A673 (cell line): ENCODE measurements around the gene RAB28.

Source experiments
- EZH2 ChIP-seq: fragments of 200-600 bp; sonication (generic); IDR thresholded peaks from 2 replicates; pipeline ENCODE4 v1.6.1; 2017; ENCODE audit warnings: borderline replicate concordance, low read depth, mild to moderate bottlenecking, mixed read lengths, antibody characterized with exemption, low read length; ENCODE audit not compliant: poor library complexity, severe bottlenecking
- TF ChIP-seq, protein P1 (sequence below): fragments of 300-800, 200-600 bp; sonication (generic); conservative IDR thresholded peaks from 2 replicates; pipeline ENCODE4 v1.5.1; 2017; ENCODE audit warnings: low read depth, mild to moderate bottlenecking, antibody characterized with exemption, low read length, moderate library complexity, mixed read lengths

DNA sequence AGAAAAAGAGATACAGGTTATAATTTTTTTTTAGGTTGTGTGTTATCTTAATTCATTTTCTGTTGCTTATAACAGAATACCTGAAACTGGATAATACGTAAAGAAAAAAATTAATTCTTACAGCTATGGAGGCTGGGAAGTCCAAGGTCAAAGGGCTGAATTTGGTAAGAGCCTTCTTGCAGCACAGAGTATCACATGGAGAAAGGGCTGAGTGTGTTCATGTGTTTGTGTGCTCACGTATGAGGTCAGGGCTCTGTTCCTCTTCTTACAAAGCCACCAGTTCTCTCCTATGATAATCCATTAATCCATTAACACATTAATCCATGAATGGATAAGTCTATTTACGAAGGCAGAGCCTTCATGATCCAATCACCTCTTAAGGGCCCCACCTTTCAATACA, 8.6 kb upstream of the RAB28 start:
- TF ChIP-seq, protein P1, sequence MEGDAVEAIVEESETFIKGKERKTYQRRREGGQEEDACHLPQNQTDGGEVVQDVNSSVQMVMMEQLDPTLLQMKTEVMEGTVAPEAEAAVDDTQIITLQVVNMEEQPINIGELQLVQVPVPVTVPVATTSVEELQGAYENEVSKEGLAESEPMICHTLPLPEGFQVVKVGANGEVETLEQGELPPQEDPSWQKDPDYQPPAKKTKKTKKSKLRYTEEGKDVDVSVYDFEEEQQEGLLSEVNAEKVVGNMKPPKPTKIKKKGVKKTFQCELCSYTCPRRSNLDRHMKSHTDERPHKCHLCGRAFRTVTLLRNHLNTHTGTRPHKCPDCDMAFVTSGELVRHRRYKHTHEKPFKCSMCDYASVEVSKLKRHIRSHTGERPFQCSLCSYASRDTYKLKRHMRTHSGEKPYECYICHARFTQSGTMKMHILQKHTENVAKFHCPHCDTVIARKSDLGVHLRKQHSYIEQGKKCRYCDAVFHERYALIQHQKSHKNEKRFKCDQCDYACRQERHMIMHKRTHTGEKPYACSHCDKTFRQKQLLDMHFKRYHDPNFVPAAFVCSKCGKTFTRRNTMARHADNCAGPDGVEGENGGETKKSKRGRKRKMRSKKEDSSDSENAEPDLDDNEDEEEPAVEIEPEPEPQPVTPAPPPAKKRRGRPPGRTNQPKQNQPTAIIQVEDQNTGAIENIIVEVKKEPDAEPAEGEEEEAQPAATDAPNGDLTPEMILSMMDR: no peak
- TF ChIP-seq EZH2: no peak
